ENCODE measurements around the gene SOCS7.

- TF ChIP-seq POLR2AphosphoS5 (IDR thresholded peaks at IDR 0.05; ENCODE audit: low read depth, low read length) (no peak), POLR2A (IDR thresholded peaks at IDR 0.05; ENCODE audit: low read depth, low read length) (no peak), TAF1 (IDR thresholded peaks at IDR 0.05; ENCODE audit: borderline replicate concordance, low read depth, low read length) (no peak)
Observed at GRCh38 chr17:38428643-38429371, 77.2 kb downstream of the SOCS7 start.
